ENCODE results near the gene PTPA. TPM values are rescaled to one million over a fixed set of nuclear protein-coding genes. Genes with fewer than 3 reads are reported as not detected.

PTPA gene
- total and polyA plus RNA-seq, 9 of the 15 experiments (the other 6 are each of a cell fraction or from before 2014, with no cell fraction given): 1.7 to 121 (median 72.6) TPM

GRCh38 chr9:129131300-129132145 lies 20.3 kb downstream of the PTPA start (continued):
- no peak for TF ChIP-seq CREB3 (tag; conservative IDR thresholded peaks at IDR 0.05; ENCODE audit: low read depth)

GRCh38 chr9:129133082-129133481 lies 21.9 kb downstream of the PTPA start:
- no TSS peak for BruUV-seq (replicated peaks)
- in situ Hi-C loops (cut with MboI) (loop anchor here (5.0 kb wide), 1 partner anchor 484 kb away; no protein-coding TSS in a partner anchor), intact Hi-C loops (cut with micrococcal nuclease) (loop anchor here (10.0 kb wide), 1 partner anchor 652 kb away; no protein-coding TSS in a partner anchor)
- H3K27me3 ChIP-seq (ENCODE audit: control insufficient read depth in 2 of 2, insufficient read depth in 2 of 2, low read length in 2 of 2): no peaks in the 10 kb centered on the region
- ChIA-PET POLR2A (interaction anchor here (0.6 to 1.2 kb wide), 4 partner anchors 8 to 490 kb away, joined by 3 read pairs; no protein-coding TSS in a partner anchor), CTCF (ENCODE audit: low intra/inter-chr PET ratio) (interaction anchor here (3.6 kb wide), 1 partner anchor 477 kb away, joined by 36 read pairs; no protein-coding TSS in a partner anchor)
- FAIRE-seq (no peak), DNase-seq (ENCODE audit: extremely low read depth in 1 of 4, low spot score in 3 of 4) (no peak), ATAC-seq (no peak)
- WGBS (ENCODE audit: insufficient coverage, low coverage, missing lambda C conversion rate): 50% methylated on average over 1 of the region's 4 CpGs
- H3K4me1 ChIP-seq (replicated peaks in 1 of 2; ENCODE audit: control insufficient read depth in 2 of 2, insufficient read depth in 2 of 2, low read length in 2 of 2): peaks cover 0 to 9% of the 10 kb centered on the region in 2 experiments; a peak in 2 of 5 replicates
- no peak overlapping the region for H3K4me3 ChIP-seq
- H3K79me2 ChIP-seq (ENCODE audit: control insufficient read depth, insufficient read depth, low read length): no peaks in the 10 kb centered on the region
- peaks cover 82% of the 10 kb centered on the region for H3K36me3 ChIP-seq (ENCODE audit: control insufficient read depth, insufficient read depth, low read length)
- H3K4me2 ChIP-seq (ENCODE audit: insufficient read depth, low read length): no peak overlapping the region
- no peak overlapping the region for H3K27ac ChIP-seq (ENCODE audit: extremely low read depth, low read depth, low read length)
- no peaks in the 10 kb centered on the region for H3K9me3 ChIP-seq (replicated peaks; ENCODE audit: control insufficient read depth, insufficient read depth, low read depth, low read length)
- no peak overlapping the region for H2AFZ ChIP-seq (ENCODE audit: low read depth, low read length)
- H3K9ac ChIP-seq (ENCODE audit: insufficient read depth in 1 of 2, low read depth in 2 of 2, low read length in 2 of 2): no peak overlapping the region; a peak in 1 of 4 replicates
- no peaks in the 10 kb centered on the region for H3K9me1 ChIP-seq (ENCODE audit: control insufficient read depth, insufficient read depth, low read length)
- H4K20me1 ChIP-seq (replicated peaks; ENCODE audit: control insufficient read depth, insufficient read depth, low read length): no peaks in the 10 kb centered on the region
- no peak for TF ChIP-seq BACH1 (tag; IDR thresholded peaks at IDR 0.05)
- TF ChIP-seq ZNF212 (CRISPR knock-in tag; IDR thresholded peaks at IDR 0.05): no peak
- no peak for TF ChIP-seq ZNF75A (CRISPR knock-in tag; IDR thresholded peaks at IDR 0.05)
- no peak for TF ChIP-seq ZKSCAN8 (CRISPR knock-in tag; IDR thresholded peaks at IDR 0.05)
- TF ChIP-seq ZNF830 (CRISPR knock-in tag; IDR thresholded peaks at IDR 0.05): no peak
- TF ChIP-seq IRF1 (CRISPR knock-in tag; IDR thresholded peaks at IDR 0.05; ENCODE audit: borderline replicate concordance): no peak
- no peak for TF ChIP-seq ZNF24 (IDR thresholded peaks at IDR 0.05)
- no peak for TF ChIP-seq MXI1 (IDR thresholded peaks at IDR 0.05; ENCODE audit: low read depth, low read length)
- no peak for TF ChIP-seq MAX (CRISPR knock-in tag; IDR thresholded peaks at IDR 0.05)
- TF ChIP-seq SRSF9 (IDR thresholded peaks at IDR 0.05; ENCODE audit: borderline replicate concordance, low read depth, low read length): no peak
- TF ChIP-seq TEAD1 (CRISPR knock-in tag; IDR thresholded peaks at IDR 0.05): no peak
- no peak for TF ChIP-seq LARP7 (IDR thresholded peaks at IDR 0.05)
- no peak for TF ChIP-seq NFE2L1 (tag; IDR thresholded peaks at IDR 0.05; ENCODE audit: borderline replicate concordance, low read depth)
- no peak for TF ChIP-seq HNRNPUL1 (IDR thresholded peaks at IDR 0.05; ENCODE audit: low read length)
- TF ChIP-seq CREB1 (IDR thresholded peaks at IDR 0.05): no peak
- no peak for TF ChIP-seq CREB1 (CRISPR knock-in tag; IDR thresholded peaks at IDR 0.05)
- no peak for TF ChIP-seq RBM34 (IDR thresholded peaks at IDR 0.05; ENCODE audit: borderline replicate concordance, insufficient read depth, low read length)
- no peak for TF ChIP-seq FOXJ3 (CRISPR knock-in tag; IDR thresholded peaks at IDR 0.05)
